T follicular helper cell (primary cell): Measurements from ENCODE around the gene RAC3.

Source experiments
- DNase-seq: peaks from one replicate; pipeline ENCODE4 v3.0.0-alpha.2; 2020; ENCODE audit warnings: low read depth

The RAC3 gene

GRCh38 chr17:82076018-82076784 lies 44.7 kb downstream of the RAC3 start:
- DNase-seq: no peak

GRCh38 chr17:82076785-82077591 lies 45.5 kb downstream of the RAC3 start:
- no peak for DNase-seq

GRCh38 chr17:82077617-82078358 lies 46.3 kb downstream of the RAC3 start:
- no peak for DNase-seq

- DNase-seq: no peak
Measured at GRCh38 chr17:82078433-82078832, 47.0 kb downstream of the RAC3 start.

- no peak for DNase-seq
Measured at GRCh38 chr17:82079001-82079677, 47.7 kb downstream of the RAC3 start.

- DNase-seq: no peak
Measured at GRCh38 chr17:82080048-82080788, 48.7 kb downstream of the RAC3 start.

- DNase-seq: no peak
Measured at GRCh38 chr17:82080789-82081464, 49.4 kb downstream of the RAC3 start.

GRCh38 chr17:82081546-82081945 lies 50.1 kb downstream of the RAC3 start:
- no peak for DNase-seq

- DNase-seq: no peak
Measured at GRCh38 chr17:82081966-82082365, 50.5 kb downstream of the RAC3 start.

GRCh38 chr17:82082456-82082855 lies 51.0 kb downstream of the RAC3 start:
- DNase-seq: no peak

GRCh38 chr17:82083009-82083408 lies 51.5 kb downstream of the RAC3 start:
- DNase-seq: no peak
